ENCODE results near the gene PKP2. TPM values are rescaled to one million over a fixed set of nuclear protein-coding genes. Genes with fewer than 3 reads are reported as not detected.

The PKP2 gene
- total and polyA plus RNA-seq, 2 donors (not counting 1 experiment from before 2014, with no cell fraction given), result under 0.01 to 0.15 TPM

GRCh38 chr12:32887058-32887457 lies 9.5 kb downstream of the PKP2 start:
- no peak overlapping the region for H2AFZ ChIP-seq (ENCODE audit: low read length)
- no peak overlapping the region for H3K4me2 ChIP-seq (ENCODE audit: extremely low read depth, insufficient read depth, low read length)
- DNase-seq (ENCODE audit: low read depth in 2 of 2), result no peak
- no peaks in the 10 kb centered on the region for H3K9me3 ChIP-seq (ENCODE audit: control insufficient read depth, insufficient read depth, low read depth, low read length)
- H3K9ac ChIP-seq (ENCODE audit: insufficient read depth, low read length), result no peak overlapping the region
- no peak overlapping the region for H3K27ac ChIP-seq (ENCODE audit: insufficient read depth, low read length)
- TF ChIP-seq CTCF (conservative IDR thresholded peaks at IDR 0.05 in 1 of 2, IDR thresholded peaks at IDR 0.05 in 1 of 2; ENCODE audit: low read depth in 1 of 2, low read length in 2 of 2), result no peak
- no peak for TF ChIP-seq EZH2 (IDR thresholded peaks at IDR 0.05; ENCODE audit: low read length, missing control alignments)
- no peaks in the 10 kb centered on the region for H3K4me1 ChIP-seq (ENCODE audit: control insufficient read depth, extremely low read depth, insufficient read depth, low read length)
- H3K27me3 ChIP-seq (ENCODE audit: control insufficient read depth, insufficient read depth, low read length), result no peaks in the 10 kb centered on the region
- H3K4me3 ChIP-seq (replicated peaks in 1 of 4; ENCODE audit: control extremely low read depth in 1 of 4, insufficient read depth in 1 of 4, low read depth in 3 of 4, low read length in 4 of 4), result no peak overlapping the region
- no peaks in the 10 kb centered on the region for H3K36me3 ChIP-seq (ENCODE audit: control insufficient read depth, insufficient read depth, low read length)
- H3K79me2 ChIP-seq (ENCODE audit: control insufficient read depth, insufficient read depth, low read length), result no peaks in the 10 kb centered on the region
- no peaks in the 10 kb centered on the region for H4K20me1 ChIP-seq (ENCODE audit: control insufficient read depth, extremely low read depth, insufficient read depth, low read length)

GRCh38 chr12:32885831-32886230 lies 10.7 kb downstream of the PKP2 start:
- H3K79me2 ChIP-seq (ENCODE audit: control insufficient read depth, insufficient read depth, low read length), result no peaks in the 10 kb centered on the region
- H2AFZ ChIP-seq (ENCODE audit: low read length), result no peak overlapping the region
- no peak overlapping the region for H3K9ac ChIP-seq (ENCODE audit: insufficient read depth, low read length)
- H3K36me3 ChIP-seq (ENCODE audit: control insufficient read depth, insufficient read depth, low read length), result no peaks in the 10 kb centered on the region
- no peak overlapping the region for H3K4me2 ChIP-seq (ENCODE audit: extremely low read depth, insufficient read depth, low read length)
- H4K20me1 ChIP-seq (ENCODE audit: control insufficient read depth, extremely low read depth, insufficient read depth, low read length), result no peaks in the 10 kb centered on the region
- H3K27ac ChIP-seq (ENCODE audit: insufficient read depth, low read length), result no peak overlapping the region
- DNase-seq (ENCODE audit: low read depth in 2 of 2), result no peak
- no peaks in the 10 kb centered on the region for H3K27me3 ChIP-seq (ENCODE audit: control insufficient read depth, insufficient read depth, low read length)
- H3K9me3 ChIP-seq (ENCODE audit: control insufficient read depth, insufficient read depth, low read depth, low read length), result no peaks in the 10 kb centered on the region
- TF ChIP-seq CTCF (conservative IDR thresholded peaks at IDR 0.05 in 1 of 2, IDR thresholded peaks at IDR 0.05 in 1 of 2; ENCODE audit: low read depth in 1 of 2, low read length in 2 of 2) (no peak), EZH2 (IDR thresholded peaks at IDR 0.05; ENCODE audit: low read length, missing control alignments) (no peak)
- H3K4me3 ChIP-seq (replicated peaks in 1 of 4; ENCODE audit: control extremely low read depth in 1 of 4, insufficient read depth in 1 of 4, low read depth in 3 of 4, low read length in 4 of 4), result no peak overlapping the region
- no peaks in the 10 kb centered on the region for H3K4me1 ChIP-seq (ENCODE audit: control insufficient read depth, extremely low read depth, insufficient read depth, low read length)

- no peaks in the 10 kb centered on the region for H3K27me3 ChIP-seq (ENCODE audit: control insufficient read depth, insufficient read depth, low read length)
- H3K4me2 ChIP-seq (ENCODE audit: extremely low read depth, insufficient read depth, low read length), result no peak overlapping the region
- no peak for TF ChIP-seq CTCF (conservative IDR thresholded peaks at IDR 0.05 in 1 of 2, IDR thresholded peaks at IDR 0.05 in 1 of 2; ENCODE audit: low read depth in 1 of 2, low read length in 2 of 2)
- no peak for TF ChIP-seq EZH2 (IDR thresholded peaks at IDR 0.05; ENCODE audit: low read length, missing control alignments)
- no peak for DNase-seq (ENCODE audit: low read depth in 2 of 2)
- H3K9ac ChIP-seq (ENCODE audit: insufficient read depth, low read length), result no peak overlapping the region
- H3K79me2 ChIP-seq (ENCODE audit: control insufficient read depth, insufficient read depth, low read length), result no peaks in the 10 kb centered on the region
- no peak overlapping the region for H3K4me3 ChIP-seq (replicated peaks in 1 of 4; ENCODE audit: control extremely low read depth in 1 of 4, insufficient read depth in 1 of 4, low read depth in 3 of 4, low read length in 4 of 4)
- no peaks in the 10 kb centered on the region for H3K9me3 ChIP-seq (ENCODE audit: control insufficient read depth, insufficient read depth, low read depth, low read length)
- H3K27ac ChIP-seq (ENCODE audit: insufficient read depth, low read length), result no peak overlapping the region
- no peaks in the 10 kb centered on the region for H3K36me3 ChIP-seq (ENCODE audit: control insufficient read depth, insufficient read depth, low read length)
- no peak overlapping the region for H2AFZ ChIP-seq (ENCODE audit: low read length)
- H3K4me1 ChIP-seq (ENCODE audit: control insufficient read depth, extremely low read depth, insufficient read depth, low read length), result no peaks in the 10 kb centered on the region
- no peaks in the 10 kb centered on the region for H4K20me1 ChIP-seq (ENCODE audit: control insufficient read depth, extremely low read depth, insufficient read depth, low read length)
Measured at GRCh38 chr12:32884962-32885361, 11.6 kb downstream of the PKP2 start.

Data from fibroblast of lung (primary cell).